Putamen (tissue), 1 donor: ENCODE results near the gene PLEKHF1.

Experiments used
- DNase-seq: peaks from one replicate; pipeline ENCODE4 v3.0.0-alpha.2; 2016; ENCODE audit warnings: low spot score

The PLEKHF1 gene

DNA sequence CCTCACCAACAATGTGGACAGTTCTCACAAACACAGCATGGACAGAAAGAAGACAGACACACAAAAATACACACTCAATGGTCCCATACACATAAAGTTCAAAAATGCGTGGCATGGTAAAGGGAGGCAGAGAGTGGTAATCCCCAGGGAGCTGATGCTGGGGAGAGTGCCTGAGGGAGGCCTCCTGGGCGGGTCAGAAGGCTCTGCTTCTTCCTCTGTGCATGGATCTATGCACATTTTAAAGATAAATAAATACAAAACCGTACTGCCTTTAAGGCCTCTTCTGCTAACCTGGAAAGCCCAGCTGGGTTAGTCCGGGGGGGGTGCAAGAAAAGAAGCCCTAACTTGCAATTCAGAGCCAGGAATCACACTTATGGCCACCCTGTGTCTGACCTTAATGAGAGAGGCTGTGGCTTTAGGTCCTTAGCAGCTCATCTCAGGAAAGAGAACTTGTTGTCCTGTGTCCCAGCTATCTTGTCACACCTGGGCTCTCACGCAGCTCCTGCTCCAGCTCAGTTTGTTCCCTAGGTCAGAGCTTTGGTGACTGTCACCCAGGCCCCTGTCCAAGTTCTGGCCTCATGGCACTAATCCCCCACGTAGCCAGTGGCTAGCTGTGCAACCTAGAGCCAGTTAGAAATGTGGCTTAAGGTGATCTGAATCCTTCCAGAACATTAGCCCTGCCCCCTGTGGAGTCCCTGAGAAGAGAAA lies 30.7 kb upstream of the PLEKHF1 start:
- DNase-seq: no peak

DNA sequence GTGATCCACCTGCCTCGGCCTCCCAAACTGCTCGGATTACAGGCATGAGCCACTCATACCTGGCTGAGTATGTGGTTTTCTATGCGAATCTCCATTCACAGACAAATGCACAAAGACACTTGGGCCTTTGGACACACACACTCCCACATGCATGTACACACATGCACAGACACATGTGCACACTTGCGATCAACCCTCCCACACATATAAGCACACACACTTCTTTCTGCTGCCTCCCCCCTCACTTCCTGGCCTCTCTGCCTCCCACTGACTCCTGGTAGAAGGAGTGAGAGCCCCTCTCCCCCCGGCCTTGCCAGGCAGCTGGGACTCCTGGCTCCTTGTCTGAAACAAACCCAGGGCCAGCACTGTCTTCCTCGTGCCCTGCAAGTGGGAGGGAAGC lies 29.3 kb upstream of the PLEKHF1 start:
- no peak for DNase-seq

DNA sequence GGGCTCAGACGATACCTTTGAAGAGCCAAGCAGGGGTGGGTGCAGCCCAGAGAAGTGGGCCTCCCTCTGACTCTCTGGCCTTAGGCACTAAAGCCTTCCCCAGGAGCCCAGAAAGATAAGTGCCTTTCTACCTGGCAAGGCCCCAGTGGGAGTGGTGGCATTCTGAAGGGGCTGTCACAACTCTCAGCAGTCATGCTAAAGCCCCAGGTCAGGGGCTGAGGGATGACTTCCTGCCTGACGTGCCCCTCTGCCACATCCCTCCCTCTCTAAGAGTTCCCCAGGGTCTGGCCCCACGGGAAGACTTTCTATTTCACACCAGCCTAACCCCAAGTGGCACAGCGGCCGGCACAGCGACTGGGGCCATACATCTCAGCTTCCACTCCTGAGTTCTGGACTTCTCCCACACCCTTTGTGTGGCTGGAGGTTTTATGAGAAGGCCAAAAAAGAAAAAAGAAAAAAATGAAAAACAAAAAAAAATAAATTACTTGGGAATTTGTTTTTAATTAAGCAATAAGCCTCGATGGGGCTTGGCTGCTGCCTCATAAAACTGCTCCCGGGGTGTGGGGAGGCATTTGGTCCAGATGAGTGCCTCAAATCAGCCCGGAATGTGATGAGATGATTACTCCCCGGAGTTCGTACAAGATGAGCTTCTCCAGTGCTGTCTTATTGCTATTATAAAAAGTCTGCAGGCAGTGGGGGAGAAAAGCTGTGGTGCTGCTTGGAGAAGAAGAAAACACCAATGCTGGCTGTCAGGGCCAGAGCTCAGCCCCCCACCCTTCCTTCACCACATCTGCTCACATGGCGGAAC lies 28.5 kb upstream of the PLEKHF1 start:
- no peak for DNase-seq

DNA sequence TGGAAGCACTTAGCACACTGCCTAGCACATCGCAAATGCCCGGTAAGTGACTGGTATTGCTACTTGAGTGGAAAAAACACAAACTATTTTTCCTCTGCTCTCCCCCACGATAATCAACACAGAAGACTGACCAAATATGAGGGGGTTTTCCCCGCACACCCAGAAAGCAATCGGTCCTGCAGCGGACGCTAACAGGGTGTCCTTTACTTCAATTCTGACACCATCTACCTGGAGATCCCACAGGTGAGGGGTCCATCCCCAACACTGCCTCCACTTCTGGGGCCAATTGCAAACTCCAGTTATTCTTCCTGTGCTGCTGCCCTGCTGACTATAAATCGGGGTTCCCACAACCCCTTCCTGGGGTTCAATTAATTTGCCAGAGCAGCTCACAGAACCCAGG lies 26.2 kb upstream of the PLEKHF1 start:
- no peak for DNase-seq

DNA sequence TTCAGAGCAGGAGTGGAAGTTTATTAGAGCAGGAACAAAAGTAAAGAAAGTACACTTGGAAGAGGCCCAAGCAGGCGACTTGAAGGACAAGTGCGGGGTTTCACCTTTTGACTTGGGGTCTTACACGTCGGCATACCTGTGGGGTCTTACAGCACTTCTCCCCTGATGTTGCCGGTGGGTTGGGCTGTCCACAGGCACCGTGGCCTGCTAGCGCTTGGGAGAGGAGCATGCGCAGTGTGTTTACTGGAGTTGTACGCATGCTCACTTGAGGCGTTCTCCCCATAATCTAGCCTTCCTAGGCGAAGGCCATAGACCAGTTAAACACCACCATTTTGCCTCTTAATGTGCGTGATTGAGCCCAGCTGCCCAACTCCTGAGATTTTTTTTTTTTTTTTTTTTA lies 25.0 kb upstream of the PLEKHF1 start:
- no peak for DNase-seq

DNA sequence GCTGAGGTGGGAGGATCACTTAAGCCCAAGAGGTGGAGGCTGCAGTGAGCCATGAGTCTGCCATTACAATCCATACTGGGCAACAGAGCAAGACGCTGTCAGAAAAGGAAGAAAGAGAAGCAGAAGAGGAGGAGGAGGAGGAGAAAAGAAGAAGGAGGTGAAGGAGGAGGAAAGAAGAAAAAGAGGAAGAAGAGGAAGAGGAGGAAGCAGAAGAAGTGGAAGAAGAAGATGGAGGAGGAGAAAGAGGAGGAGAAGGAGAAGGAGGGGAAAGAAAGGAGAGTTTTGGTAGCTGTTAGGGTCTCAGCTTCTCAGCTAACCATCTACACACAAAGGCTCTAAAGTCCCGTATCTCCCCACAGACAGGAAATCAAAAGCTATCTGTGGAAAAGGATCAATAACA lies 23.7 kb upstream of the PLEKHF1 start:
- no peak for DNase-seq

DNA sequence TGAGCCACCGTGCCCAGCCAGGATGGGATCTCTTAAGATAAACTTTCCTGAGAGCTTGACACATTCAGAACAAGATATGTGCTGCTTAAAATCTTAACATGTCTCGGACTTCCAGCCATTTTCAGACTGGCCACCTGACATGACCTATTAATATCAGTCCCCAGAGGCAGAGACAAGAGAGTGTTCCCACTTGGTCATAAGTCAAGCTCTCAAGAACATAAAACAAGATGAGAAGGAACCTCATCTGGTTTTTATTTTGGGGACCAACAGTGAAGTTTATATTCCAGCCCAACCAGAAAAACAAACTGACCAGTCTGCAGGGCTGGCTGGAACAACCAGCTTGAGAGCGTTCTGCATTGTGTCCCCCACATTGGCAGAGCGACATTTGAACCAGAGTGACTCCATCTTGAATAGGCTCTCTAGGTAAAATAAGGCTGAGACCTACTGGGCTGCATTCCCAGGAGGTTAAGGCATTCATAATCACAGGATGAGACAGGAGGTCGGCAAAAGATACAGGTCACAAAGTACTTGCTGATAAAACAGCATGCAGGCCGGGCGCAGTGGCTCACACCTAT lies 21.8 kb upstream of the PLEKHF1 start:
- DNase-seq: no peak

DNA sequence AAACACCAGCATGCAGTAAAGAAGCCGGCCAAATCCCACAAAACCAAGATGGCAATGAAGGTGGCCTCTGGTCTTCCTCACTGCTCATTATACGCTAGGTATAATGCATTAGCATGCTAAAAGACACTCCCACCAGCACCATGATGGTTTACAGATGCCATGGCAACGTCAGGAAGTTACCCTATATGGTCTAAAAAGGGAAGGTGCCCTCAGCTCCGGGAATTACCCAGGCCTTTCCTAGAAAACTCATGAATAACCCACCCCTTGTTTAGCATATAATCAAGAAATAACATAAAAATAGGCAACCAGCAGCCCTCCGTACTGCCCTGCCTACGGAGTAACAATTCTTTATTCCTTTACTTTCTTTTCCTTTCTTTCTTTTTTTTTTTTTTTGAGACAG lies 21.1 kb upstream of the PLEKHF1 start:
- no peak for DNase-seq

DNA sequence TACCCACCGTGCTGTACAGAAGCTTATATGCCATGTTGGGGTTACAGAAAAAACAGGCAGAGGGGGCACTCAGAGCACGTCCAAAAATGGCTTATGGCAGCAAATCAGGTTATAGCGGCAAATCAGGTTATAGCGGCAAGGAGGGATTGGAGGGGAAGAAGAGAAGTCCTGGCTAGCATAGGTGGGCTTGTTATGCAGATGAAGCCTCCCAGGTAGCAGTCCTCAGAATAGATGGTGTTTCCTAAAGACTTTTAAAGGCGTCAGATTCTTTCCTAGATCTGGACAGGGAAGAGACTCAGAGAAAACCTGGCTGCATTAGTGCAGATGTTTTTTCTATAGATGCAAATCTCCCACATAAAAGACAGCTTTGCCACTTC lies 19.8 kb upstream of the PLEKHF1 start:
- DNase-seq: no peak

DNA sequence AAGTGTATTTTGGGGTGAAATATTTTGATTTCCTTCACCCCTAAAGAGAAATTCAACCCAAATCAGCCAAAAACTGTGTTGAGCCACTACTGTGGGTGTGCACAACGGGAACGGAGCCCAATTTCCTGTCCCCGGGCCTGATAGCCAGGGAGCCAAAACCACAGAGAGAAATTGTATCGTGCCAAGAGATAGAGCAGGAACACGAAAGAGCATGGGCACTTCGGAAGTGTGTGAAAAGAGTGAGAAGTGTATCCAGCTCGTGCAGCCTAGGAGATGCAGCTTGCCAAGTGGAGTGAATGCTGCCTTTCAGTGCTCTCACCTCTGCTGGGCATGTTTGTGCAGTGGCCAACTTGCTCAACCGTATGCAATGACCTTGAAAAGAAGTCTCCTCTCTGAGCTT lies 19.4 kb upstream of the PLEKHF1 start:
- DNase-seq: no peak

DNA sequence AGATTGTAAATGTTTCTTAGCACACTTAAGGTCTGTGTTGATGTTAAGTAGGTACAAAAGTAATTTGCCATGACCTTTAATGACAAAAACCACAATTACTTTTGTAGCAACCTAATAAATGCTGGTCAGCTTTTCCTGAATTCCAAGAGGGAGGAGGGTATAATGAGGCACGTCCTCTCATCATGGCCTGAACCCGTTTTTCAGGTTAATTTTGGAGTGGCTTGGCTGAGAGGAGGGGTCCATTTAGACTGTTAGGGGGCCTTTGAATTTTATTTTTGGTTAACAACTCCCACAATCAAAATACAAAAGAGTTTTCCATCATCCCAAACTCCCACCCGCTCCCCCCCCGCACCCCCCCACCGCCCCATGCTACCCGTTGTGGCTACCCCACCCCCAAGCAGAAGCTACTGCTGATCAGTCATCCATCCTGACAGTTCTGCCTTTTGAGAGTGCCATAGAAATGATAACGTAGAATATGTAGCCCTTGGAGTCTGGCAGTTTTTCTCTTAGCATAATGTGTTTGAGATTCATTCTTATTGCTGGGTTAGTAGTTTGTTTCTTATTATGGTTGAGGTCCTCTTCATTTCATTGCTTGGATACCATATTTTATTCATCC lies 14.4 kb upstream of the PLEKHF1 start:
- no peak for DNase-seq

DNA sequence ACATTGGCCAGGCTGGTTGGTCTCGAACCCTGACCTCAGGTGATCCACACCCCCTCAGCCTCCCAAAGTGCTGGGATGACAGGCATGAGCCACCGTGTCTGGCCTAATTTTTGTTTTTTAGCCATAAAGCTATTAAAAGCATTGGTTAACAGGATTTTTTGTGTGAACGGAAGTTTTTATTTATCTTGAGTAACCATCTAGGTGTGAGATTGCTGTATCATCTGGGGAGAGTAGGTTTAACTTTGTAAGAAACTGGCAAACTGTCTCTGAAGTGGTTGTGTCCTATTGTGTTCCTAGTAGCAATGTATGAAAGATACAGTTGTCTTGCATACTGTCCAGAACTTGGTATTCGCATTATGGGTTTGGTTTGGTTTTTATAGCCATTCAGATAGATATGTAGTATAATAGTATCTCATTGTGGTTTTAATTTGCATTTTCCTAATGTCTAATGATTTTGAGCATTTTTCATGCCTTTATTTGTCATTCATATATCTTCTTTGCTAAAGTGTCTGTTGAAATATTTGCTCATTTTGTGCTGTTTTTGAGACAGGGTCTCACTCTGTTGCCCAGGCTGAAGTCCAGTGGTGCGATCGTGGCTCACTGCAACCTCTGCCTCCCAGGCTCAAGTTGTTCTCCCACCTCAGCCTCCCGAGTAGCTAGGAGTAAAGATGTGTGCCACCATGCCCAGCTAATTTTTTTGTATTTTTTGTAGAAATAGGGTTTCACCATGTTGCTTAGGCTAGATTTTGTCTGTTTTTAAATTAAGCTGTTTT lies 13.5 kb upstream of the PLEKHF1 start:
- DNase-seq: no peak

DNA sequence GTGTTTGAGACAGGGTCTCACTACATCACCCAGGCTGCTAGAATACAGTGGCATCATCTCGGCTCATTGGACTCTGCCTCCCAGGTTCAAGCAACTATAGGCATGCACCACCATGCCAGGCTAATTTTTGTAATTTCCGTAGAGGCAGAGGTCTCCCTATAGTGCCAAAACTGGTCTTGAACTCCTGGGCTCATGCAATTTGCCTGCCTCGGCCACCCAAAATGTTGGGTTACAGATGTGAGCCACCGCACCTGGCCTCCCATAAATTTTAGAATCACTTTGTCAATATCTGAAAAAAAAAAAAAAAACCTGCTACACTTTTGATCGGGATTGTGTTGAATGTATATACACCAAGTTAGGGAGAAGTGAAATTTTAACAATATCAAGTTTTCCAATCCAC lies 11.9 kb upstream of the PLEKHF1 start:
- no peak for DNase-seq

DNA sequence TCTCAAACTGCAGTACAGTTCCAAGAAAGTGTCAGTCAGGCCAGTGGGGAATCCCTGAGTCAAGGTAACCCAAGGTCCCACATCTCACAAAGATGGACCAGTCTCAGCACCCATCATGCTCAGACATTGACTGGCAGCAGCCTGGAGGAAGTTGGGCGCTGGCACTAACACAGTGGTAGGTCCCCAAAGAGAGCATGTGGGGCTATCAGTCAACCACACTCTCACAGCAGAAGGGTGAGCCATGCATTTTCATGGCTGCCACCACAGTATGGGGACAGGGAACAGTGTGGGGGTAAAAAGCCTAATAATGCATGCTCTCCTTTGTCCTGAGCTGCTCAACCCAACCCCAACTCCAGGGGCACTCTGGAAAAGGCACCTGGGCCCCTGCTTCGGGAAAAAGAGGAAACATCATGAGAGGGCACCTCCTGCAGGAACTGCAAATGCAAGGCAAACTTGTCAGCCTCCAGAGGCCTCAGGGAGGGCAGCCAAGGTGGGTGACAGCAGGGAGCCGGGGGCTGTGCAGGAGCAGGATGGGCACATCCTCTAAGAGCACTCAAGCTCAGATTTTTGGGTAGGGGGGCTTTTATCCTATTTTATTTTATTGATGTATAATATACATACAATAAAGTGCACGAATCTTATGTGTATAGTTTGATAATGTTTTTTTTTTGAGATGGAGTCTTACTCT lies 9.5 kb upstream of the PLEKHF1 start:
- DNase-seq: no peak

DNA sequence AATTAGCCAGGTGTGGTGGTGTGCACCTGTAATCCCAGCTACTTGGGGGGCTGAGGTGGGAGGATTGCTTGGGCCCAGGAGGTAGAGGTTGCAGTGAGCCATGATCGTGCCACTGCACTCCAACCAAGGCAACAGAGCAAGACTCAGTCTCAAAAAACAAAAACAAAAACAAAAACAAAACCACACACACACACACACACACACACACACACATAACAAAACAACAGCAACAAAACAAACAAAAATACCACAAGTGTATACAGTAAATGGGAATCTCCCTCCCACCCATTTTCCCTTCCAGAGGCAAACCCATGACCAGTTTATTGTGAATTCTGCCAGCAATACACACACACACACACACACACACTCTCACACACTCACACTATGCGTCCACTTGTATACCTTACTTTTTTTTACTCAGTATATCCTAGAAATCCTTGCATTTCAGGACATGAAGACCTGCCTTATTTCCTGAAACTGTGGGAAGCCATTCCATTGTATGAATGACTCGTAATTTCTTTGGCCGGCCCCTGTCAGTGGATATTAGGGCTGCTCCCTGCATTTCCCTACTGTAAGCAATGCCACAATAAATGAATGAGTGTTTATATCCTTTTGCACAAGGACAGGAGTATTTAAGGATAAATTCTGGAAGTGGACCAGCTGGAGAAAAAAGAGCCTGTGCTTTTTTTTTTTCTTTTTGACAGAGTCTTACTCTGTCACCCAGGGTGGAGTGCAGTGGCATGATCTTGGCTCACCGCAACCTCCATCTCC lies 6.9 kb upstream of the PLEKHF1 start:
- DNase-seq: no peak

DNA sequence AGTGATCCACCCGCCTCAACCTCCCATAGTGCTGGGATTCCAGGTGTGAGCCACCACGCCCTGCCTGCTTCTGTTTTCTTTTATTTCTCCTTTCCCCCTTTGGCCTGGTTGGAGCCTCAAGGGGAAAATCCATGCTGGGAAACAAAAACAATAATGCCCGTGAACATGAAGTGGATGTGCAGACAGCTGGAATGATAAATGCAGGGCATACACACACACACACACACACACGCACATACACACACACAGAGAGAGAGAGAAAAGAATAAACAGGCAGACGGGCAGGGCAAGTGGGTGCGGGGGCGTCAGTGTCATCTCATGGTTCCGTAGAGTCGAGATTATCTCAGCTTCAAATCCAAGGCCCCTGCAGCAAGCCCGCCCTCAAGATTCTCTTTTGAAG lies 4.4 kb upstream of the PLEKHF1 start:
- no peak for DNase-seq

DNA sequence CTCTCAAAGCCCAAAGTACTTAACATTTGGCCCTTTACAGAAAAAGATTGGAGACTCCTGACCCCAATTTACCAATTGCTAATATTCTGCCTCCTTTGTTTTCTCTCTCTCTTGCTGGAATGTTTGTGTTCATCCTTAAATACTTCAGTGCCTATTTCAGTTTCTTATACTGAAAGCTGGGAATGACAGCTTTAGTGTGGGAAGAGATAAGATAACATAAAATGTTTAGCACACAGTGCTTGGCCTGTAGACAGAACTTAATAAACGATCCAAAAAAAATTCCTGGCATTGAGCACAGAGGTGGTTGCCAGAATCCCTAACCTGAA lies 3.0 kb upstream of the PLEKHF1 start:
- no peak for DNase-seq

DNA sequence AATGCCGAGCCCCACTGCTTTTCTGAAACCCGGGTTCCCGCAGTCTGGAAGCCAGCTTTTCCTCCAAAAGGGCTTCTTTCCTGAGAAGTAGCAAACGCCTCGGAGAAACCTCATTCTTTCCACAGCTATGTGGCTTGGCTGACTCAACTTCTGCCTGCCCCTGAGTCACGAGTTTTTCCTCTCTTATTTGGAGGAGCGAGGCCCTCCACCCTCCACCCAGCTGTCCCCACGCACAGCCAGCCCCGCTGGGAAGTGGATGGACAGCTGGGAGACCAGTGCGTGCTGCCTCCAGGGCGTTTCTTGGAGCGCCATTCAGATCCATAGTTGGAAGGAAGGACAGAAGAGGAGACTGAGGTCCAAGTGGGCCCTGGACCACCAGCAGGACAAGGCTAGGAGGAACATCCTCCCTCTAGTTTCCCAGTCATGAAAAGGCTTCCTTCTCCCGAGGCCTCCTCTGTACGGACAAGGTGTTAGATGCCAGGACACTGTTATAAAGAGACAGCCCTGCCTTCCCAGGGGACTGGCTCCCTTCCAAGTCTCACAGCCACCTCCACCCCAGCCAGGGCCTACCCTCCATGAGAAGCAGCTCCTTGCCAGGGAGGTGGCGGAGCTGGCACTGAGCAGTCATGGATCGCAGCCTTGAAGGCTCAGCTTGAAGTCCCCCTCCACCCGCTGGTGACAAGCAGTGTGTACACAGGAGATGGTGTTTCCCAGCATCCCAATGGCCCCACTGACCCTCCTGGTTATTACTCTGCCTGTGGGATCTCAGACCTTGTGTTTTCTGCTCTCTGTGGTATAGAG lies 2.5 kb upstream of the PLEKHF1 start:
- no peak for DNase-seq

DNA sequence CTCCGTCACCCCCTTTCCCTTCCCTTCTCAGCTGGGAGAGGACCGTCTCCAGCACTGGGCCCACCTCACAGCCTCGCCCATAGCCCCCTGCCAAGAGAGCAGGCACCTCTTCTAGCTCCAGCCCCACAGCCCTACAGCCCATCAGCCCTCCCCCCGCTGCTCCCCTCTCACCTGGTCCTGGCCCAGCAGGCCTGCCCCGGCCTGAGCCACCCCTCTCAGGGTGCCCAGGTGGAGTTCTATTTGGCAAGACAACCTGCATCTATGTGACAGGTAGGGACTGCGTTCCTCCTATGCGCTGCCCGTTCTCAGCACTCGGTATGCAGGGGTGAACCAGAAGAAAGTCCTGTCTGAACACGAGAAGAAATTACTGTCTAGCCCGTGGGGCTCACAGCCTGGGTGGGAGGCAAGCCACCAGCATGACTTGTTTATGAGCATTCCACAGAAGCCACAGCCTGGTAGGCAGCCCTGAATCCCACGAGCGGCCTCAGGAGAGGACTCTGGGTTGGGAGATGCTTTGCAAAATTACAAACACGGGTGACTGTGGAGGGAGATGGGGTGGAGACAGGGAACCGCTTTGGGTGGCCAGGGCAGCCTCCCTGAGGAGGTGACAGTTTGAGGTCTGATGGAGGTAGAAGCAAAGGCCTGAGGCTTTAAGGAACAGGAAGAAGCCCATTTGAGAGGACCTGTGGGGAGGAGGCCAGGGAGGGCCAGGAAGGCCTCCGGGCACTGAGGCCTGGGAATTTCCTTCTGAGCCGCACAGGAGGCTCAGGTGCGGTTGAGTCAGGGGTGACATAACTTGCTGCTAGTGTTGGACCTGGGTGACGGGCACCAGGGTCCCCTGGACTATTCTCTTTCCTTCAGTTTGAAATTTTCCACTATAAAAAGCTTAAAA lies 1.2 kb upstream of the PLEKHF1 start:
- no peak for DNase-seq
